SW 1271 (cell line): ENCODE results near the gene TACC2.
"Not testable (repeated sequence)": the region's sequence is repeated elsewhere in the genome, so short reads cannot be mapped to it uniquely, and the experiment has no call there.

Experiments used
- DNase-seq, 2 experiments: peaks; one replicate each; lab custom pipeline; 2025; lab: John Stamatoyannopoulos, UW

TACC2 gene

GRCh38 chr10:121984463-121984862, 4.5 kb upstream of the TACC2 start:
- DNase-seq = no peak

- DNase-seq = no peak
Measured at GRCh38 chr10:121990015-121990677, 1.2 kb downstream of the TACC2 start.

GRCh38 chr10:121991727-121992126, 2.8 kb downstream of the TACC2 start:
- not testable (repeated sequence) for DNase-seq

- no peak for DNase-seq
Measured at GRCh38 chr10:121994429-121994941, 5.5 kb downstream of the TACC2 start.

- no peak for DNase-seq
Measured at GRCh38 chr10:121998462-121998861, 9.5 kb downstream of the TACC2 start.

GRCh38 chr10:121999301-121999700, 10.3 kb downstream of the TACC2 start:
- DNase-seq = no peak

- DNase-seq = no peak
Measured at GRCh38 chr10:122001698-122002097, 12.7 kb downstream of the TACC2 start.

- DNase-seq = no peak
Measured at GRCh38 chr10:122007415-122007814, 18.5 kb downstream of the TACC2 start.

- DNase-seq = no peak
Measured at GRCh38 chr10:122010405-122011050, 21.6 kb downstream of the TACC2 start.

- no peak for DNase-seq
Measured at GRCh38 chr10:122012731-122013130, 23.8 kb downstream of the TACC2 start.

GRCh38 chr10:122013311-122013780, 24.4 kb downstream of the TACC2 start:
- no peak for DNase-seq

- DNase-seq = no peak
Measured at GRCh38 chr10:122014652-122015248, 25.8 kb downstream of the TACC2 start.

GRCh38 chr10:122017926-122018325, 29.0 kb downstream of the TACC2 start:
- not testable (repeated sequence) for DNase-seq

GRCh38 chr10:122018491-122018890, 29.5 kb downstream of the TACC2 start:
- no peak for DNase-seq

GRCh38 chr10:122018951-122019413, 30.0 kb downstream of the TACC2 start:
- no peak for DNase-seq

- no peak for DNase-seq
Measured at GRCh38 chr10:122019414-122019975, 30.5 kb downstream of the TACC2 start.

- DNase-seq = no peak
Measured at GRCh38 chr10:122020226-122020625, 31.3 kb downstream of the TACC2 start.

GRCh38 chr10:122021379-122021778, 32.4 kb downstream of the TACC2 start:
- no peak for DNase-seq

- DNase-seq = no peak
Measured at GRCh38 chr10:122021828-122022227, 32.9 kb downstream of the TACC2 start.

GRCh38 chr10:122022276-122022675, 33.3 kb downstream of the TACC2 start:
- no peak for DNase-seq

GRCh38 chr10:122023257-122023656, 34.3 kb downstream of the TACC2 start:
- DNase-seq = not testable (repeated sequence)

GRCh38 chr10:122029499-122030199, 40.7 kb downstream of the TACC2 start:
- DNase-seq = no peak
